Measurements from ENCODE around the gene SMAP2.

The SMAP2 gene

DNA sequence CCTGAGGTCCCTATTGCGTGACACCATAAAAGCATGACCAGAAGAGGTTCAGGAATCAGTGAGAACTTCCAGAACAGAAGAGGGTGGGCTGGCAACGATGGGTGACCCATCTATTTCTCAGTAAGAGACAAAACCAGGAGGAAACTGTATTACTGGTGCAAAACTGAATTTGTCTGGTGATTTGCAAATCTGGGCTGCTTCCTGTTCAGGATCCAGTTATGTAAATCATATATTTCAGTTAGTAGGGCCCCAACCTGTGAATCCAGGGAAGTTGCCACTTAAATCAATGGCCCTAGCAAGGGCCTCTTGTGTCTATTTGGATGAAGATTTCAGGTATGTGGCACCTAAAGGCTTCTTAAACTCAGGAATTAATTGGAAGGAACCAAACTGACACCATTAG is 23.1 kb upstream of the SMAP2 start:
- Histone ChIP-seq H3K27ac (ENCODE audit: low read depth, low read length) (no peak overlapping the region), H3K9ac (ENCODE audit: low read depth in 1 of 2, low read length in 2 of 2) (no peak overlapping the region), H3K9me3 (ENCODE audit: control insufficient read depth in 1 of 2, low read length in 2 of 2) (no peaks in the 10 kb centered on the region), H3K4me1 (ENCODE audit: control insufficient read depth in 1 of 2, insufficient read depth in 2 of 2, low read length in 2 of 2) (no peaks in the 10 kb centered on the region), H3K36me3 (ENCODE audit: control insufficient read depth in 1 of 2, insufficient read depth in 2 of 2, low read length in 2 of 2) (no peaks in the 10 kb centered on the region), H3K4me3 (ENCODE audit: low read depth in 1 of 2, low read length in 2 of 2) (no peak overlapping the region), H3K27me3 (ENCODE audit: control insufficient read depth in 1 of 2, insufficient read depth in 2 of 2, low read length in 2 of 2) (no peaks in the 10 kb centered on the region)

DNA sequence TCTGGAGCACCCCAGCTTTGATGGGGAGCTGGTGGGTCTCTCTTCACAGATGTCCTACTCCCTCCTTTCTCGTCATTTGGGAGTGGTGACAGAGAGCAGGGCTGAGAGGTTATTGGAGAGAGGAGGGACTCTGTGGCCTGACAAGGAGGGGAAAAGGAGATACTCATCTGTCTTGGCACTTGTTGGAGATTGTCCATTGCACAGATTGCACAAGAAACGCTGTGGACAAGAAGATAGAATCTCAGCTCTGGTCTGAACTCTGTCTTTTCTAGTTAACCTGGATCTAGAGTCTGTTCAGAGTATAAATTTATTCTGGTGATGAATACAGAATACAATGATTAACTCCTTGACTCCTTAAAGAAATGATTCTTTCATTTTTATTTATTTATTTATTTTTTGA is 22.4 kb upstream of the SMAP2 start:
- Histone ChIP-seq H3K4me1 (ENCODE audit: control insufficient read depth in 1 of 2, insufficient read depth in 2 of 2, low read length in 2 of 2) (no peaks in the 10 kb centered on the region), H3K36me3 (ENCODE audit: control insufficient read depth in 1 of 2, insufficient read depth in 2 of 2, low read length in 2 of 2) (no peaks in the 10 kb centered on the region), H3K27ac (ENCODE audit: low read depth, low read length) (no peak overlapping the region), H3K27me3 (ENCODE audit: control insufficient read depth in 1 of 2, insufficient read depth in 2 of 2, low read length in 2 of 2) (no peaks in the 10 kb centered on the region), H3K9me3 (ENCODE audit: control insufficient read depth in 1 of 2, low read length in 2 of 2) (no peaks in the 10 kb centered on the region), H3K9ac (ENCODE audit: low read depth in 1 of 2, low read length in 2 of 2) (no peak overlapping the region), H3K4me3 (ENCODE audit: low read depth in 1 of 2, low read length in 2 of 2) (no peak overlapping the region)

DNA sequence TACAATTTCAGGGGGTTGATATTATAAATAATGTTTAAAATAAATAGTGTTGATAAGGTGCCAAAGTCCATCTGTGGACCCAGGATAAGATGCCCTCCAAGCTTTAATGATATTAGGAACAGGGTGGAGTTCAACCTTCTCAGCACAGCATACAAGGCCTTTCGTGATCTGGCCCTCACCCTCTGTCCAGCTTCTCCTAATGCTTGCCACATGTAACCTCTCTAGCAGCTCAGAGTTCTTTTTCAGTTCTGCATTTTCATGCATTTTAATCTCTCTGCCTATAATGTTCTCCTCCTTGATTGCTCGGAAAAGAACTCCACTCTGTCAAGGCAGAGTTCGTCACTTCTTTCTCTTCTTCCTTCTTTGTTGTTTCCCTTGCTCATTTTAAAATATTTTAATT is 21.4 kb upstream of the SMAP2 start:
- H3K4me3 ChIP-seq (ENCODE audit: low read depth in 1 of 2, low read length in 2 of 2), result no peak overlapping the region
- H3K4me1 ChIP-seq (ENCODE audit: control insufficient read depth in 1 of 2, insufficient read depth in 2 of 2, low read length in 2 of 2), result no peaks in the 10 kb centered on the region
- H3K9ac ChIP-seq (ENCODE audit: low read depth in 1 of 2, low read length in 2 of 2), result no peak overlapping the region
- H3K36me3 ChIP-seq (ENCODE audit: control insufficient read depth in 1 of 2, insufficient read depth in 2 of 2, low read length in 2 of 2), result no peaks in the 10 kb centered on the region
- no peak overlapping the region for H3K27ac ChIP-seq (ENCODE audit: low read depth, low read length)
- H3K9me3 ChIP-seq (ENCODE audit: control insufficient read depth in 1 of 2, low read length in 2 of 2), result no peaks in the 10 kb centered on the region
- no peaks in the 10 kb centered on the region for H3K27me3 ChIP-seq (ENCODE audit: control insufficient read depth in 1 of 2, insufficient read depth in 2 of 2, low read length in 2 of 2)

DNA sequence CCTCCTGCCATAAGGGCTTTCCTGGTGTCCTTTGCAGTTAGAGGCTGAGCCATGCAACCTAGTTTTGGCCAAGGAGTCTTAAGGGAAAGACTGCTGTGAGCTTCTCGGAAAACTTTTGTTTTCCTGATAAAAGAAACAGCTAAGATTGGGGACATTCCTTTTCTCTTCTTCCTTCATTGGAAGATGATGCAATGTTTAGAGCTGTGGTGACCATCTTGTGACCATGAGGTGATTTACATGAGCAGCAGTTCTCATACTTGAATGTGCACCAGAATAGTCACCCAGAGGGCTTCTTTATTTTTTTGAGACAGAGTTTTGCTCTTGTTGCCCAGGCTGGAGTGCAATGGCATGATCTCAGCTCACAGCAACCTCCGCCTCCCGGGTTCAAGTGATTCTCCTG is 20.4 kb upstream of the SMAP2 start:
- Histone ChIP-seq H3K9ac (ENCODE audit: low read depth in 1 of 2, low read length in 2 of 2) (no peak overlapping the region), H3K4me1 (ENCODE audit: control insufficient read depth in 1 of 2, insufficient read depth in 2 of 2, low read length in 2 of 2) (no peaks in the 10 kb centered on the region), H3K4me3 (ENCODE audit: low read depth in 1 of 2, low read length in 2 of 2) (no peak overlapping the region), H3K27me3 (ENCODE audit: control insufficient read depth in 1 of 2, insufficient read depth in 2 of 2, low read length in 2 of 2) (no peaks in the 10 kb centered on the region), H3K27ac (ENCODE audit: low read depth, low read length) (no peak overlapping the region), H3K9me3 (ENCODE audit: control insufficient read depth in 1 of 2, low read length in 2 of 2) (no peaks in the 10 kb centered on the region), H3K36me3 (ENCODE audit: control insufficient read depth in 1 of 2, insufficient read depth in 2 of 2, low read length in 2 of 2) (no peaks in the 10 kb centered on the region)

DNA sequence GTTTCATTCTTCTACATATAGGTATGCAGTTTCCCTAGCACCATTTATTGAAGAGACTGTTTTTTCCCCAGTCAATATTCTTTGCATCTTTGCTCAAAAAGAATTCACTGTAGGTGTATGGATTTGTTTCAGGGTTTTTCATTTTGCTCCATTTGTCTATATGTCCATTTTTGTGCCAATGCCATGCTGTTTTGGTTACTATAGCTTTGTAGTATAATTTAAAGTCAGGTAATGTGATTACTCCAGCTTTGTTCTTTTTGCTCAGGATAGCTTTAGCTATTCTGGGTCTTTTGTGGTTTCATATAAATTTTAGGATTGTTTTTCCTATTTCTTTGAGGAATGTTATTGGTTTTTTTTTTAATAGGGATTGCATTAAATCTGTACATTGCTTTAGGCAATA is 15.9 kb upstream of the SMAP2 start:
- H3K36me3 ChIP-seq (ENCODE audit: control insufficient read depth in 1 of 2, insufficient read depth in 2 of 2, low read length in 2 of 2), result no peaks in the 10 kb centered on the region
- peaks cover 0 to 3% of the 10 kb centered on the region in 2 donors for H3K9me3 ChIP-seq (ENCODE audit: control insufficient read depth in 1 of 2, low read length in 2 of 2)
- H3K27me3 ChIP-seq (ENCODE audit: control insufficient read depth in 1 of 2, insufficient read depth in 2 of 2, low read length in 2 of 2), result peaks cover 0 to 4% of the 10 kb centered on the region in 2 donors
- H3K9ac ChIP-seq (ENCODE audit: low read depth in 1 of 2, low read length in 2 of 2), result no peak overlapping the region
- no peak overlapping the region for H3K27ac ChIP-seq (ENCODE audit: low read depth, low read length)
- no peaks in the 10 kb centered on the region for H3K4me1 ChIP-seq (ENCODE audit: control insufficient read depth in 1 of 2, insufficient read depth in 2 of 2, low read length in 2 of 2)
- no peak overlapping the region for H3K4me3 ChIP-seq (ENCODE audit: low read depth in 1 of 2, low read length in 2 of 2)

DNA sequence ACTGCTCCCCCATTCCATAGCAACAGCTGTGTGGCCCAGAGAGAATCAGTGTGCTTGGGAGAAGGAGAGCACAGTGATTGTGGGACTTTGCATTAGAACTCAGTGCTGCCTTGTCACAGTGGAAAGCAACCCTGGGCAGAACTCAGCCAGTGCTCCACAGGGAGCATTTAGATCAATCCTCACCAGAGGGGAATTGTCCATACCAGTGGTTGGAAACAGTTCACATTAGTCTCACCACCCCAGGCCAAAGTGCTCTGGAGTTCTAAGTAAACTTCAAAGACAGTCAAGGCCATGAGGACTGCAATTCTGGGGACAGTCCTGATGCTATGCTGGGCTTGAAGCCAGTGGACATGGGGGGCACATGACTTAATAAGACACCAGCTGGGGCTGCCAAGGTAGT is 12.9 kb upstream of the SMAP2 start:
- H3K4me3 ChIP-seq (ENCODE audit: low read depth in 1 of 2, low read length in 2 of 2), result no peak overlapping the region
- no peak overlapping the region for H3K27ac ChIP-seq (ENCODE audit: low read depth, low read length)
- H3K9me3 ChIP-seq (ENCODE audit: control insufficient read depth in 1 of 2, low read length in 2 of 2), result peaks cover 0 to 3% of the 10 kb centered on the region in 2 donors
- H3K27me3 ChIP-seq (ENCODE audit: control insufficient read depth in 1 of 2, insufficient read depth in 2 of 2, low read length in 2 of 2), result peaks cover 0 to 4% of the 10 kb centered on the region in 2 donors
- H3K4me1 ChIP-seq (ENCODE audit: control insufficient read depth in 1 of 2, insufficient read depth in 2 of 2, low read length in 2 of 2), result no peaks in the 10 kb centered on the region
- H3K36me3 ChIP-seq (ENCODE audit: control insufficient read depth in 1 of 2, insufficient read depth in 2 of 2, low read length in 2 of 2), result no peaks in the 10 kb centered on the region
- no peak overlapping the region for H3K9ac ChIP-seq (ENCODE audit: low read depth in 1 of 2, low read length in 2 of 2)

DNA sequence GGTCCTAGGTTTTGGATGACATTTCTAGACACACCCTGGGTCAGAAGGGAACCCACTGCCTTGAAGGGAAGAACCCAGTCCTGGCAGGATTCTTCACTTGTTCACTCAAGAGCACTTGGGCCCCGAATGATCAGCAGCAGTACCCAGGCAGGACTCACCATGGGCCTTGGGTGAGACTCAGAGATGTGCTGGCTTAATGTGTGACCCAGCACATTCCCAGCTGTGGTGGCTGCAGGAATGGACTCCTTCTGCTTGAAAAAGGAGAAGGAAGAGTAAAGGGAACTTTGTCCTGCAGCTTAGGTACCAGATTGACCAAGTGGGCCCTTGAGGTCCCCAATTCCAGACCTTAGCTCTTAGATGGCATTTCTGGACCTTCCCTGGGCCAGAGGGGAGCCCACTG is 12.3 kb upstream of the SMAP2 start:
- Histone ChIP-seq H3K27me3 (ENCODE audit: control insufficient read depth in 1 of 2, insufficient read depth in 2 of 2, low read length in 2 of 2) (peaks cover 0 to 4% of the 10 kb centered on the region in 2 donors), H3K27ac (ENCODE audit: low read depth, low read length) (no peak overlapping the region), H3K9ac (ENCODE audit: low read depth in 1 of 2, low read length in 2 of 2) (no peak overlapping the region), H3K4me3 (ENCODE audit: low read depth in 1 of 2, low read length in 2 of 2) (no peak overlapping the region), H3K36me3 (ENCODE audit: control insufficient read depth in 1 of 2, insufficient read depth in 2 of 2, low read length in 2 of 2) (no peaks in the 10 kb centered on the region), H3K4me1 (ENCODE audit: control insufficient read depth in 1 of 2, insufficient read depth in 2 of 2, low read length in 2 of 2) (no peaks in the 10 kb centered on the region), H3K9me3 (ENCODE audit: control insufficient read depth in 1 of 2, low read length in 2 of 2) (peaks cover 0 to 3% of the 10 kb centered on the region in 2 donors)

DNA sequence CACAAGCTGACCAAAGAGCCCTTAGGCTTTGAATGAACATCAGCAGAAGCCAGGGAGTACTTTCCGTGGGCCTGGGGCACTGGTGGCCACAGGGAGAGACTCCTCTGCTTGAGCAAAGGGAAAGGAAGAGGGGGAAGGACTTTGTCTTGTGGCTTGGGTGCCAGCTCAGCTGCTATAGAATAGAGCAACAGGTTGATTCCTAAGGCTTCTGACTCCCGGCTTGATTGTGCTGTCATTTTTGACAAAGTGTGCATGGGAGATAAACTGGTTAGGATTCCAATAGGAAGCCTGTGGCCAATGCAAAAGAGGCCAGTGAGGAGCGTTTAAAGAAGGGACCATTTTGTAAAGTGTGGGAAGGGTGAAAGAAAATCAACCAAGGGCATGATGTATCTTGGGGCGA is 11.9 kb upstream of the SMAP2 start:
- H3K4me3 ChIP-seq (ENCODE audit: low read depth in 1 of 2, low read length in 2 of 2), result no peak overlapping the region
- no peak overlapping the region for H3K27ac ChIP-seq (ENCODE audit: low read depth, low read length)

DNA sequence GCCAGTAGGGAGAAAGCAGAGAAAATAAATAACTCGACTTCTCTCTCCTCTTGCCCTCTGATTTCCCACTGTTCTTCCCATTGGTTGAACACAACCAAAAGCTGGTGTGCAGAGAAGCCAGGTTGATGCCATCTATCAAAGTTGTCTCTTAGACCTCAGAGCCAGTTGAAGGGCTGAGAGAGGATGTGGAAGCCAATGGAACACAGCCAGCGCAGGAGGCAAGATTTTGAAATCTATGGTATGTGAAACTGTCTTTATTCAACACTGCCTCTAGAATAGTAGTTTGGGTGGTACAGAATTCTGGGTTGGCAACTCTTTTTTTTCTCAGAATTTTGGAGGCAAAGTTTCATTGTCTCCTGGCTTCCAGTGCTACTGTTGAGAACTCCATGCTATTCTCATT is 11.3 kb upstream of the SMAP2 start:
- no peak overlapping the region for H3K4me3 ChIP-seq (ENCODE audit: low read depth in 1 of 2, low read length in 2 of 2)
- no peaks in the 10 kb centered on the region for H3K36me3 ChIP-seq (ENCODE audit: control insufficient read depth in 1 of 2, insufficient read depth in 2 of 2, low read length in 2 of 2)
- no peak overlapping the region for H3K27ac ChIP-seq (ENCODE audit: low read depth, low read length)
- no peaks in the 10 kb centered on the region for H3K4me1 ChIP-seq (ENCODE audit: control insufficient read depth in 1 of 2, insufficient read depth in 2 of 2, low read length in 2 of 2)
- peaks cover 0 to 4% of the 10 kb centered on the region in 2 donors for H3K27me3 ChIP-seq (ENCODE audit: control insufficient read depth in 1 of 2, insufficient read depth in 2 of 2, low read length in 2 of 2)
- no peak overlapping the region for H3K9ac ChIP-seq (ENCODE audit: low read depth in 1 of 2, low read length in 2 of 2)
- peaks cover 0 to 3% of the 10 kb centered on the region in 2 donors for H3K9me3 ChIP-seq (ENCODE audit: control insufficient read depth in 1 of 2, low read length in 2 of 2)

More for the DNA sequence above, 11.9 kb upstream of the SMAP2 start:
- H3K27me3 ChIP-seq (ENCODE audit: control insufficient read depth in 1 of 2, insufficient read depth in 2 of 2, low read length in 2 of 2), result peaks cover 0 to 4% of the 10 kb centered on the region in 2 donors
- H3K9me3 ChIP-seq (ENCODE audit: control insufficient read depth in 1 of 2, low read length in 2 of 2), result peaks cover 0 to 3% of the 10 kb centered on the region in 2 donors
- H3K9ac ChIP-seq (ENCODE audit: low read depth in 1 of 2, low read length in 2 of 2), result no peak overlapping the region
- no peaks in the 10 kb centered on the region for H3K4me1 ChIP-seq (ENCODE audit: control insufficient read depth in 1 of 2, insufficient read depth in 2 of 2, low read length in 2 of 2)
- H3K36me3 ChIP-seq (ENCODE audit: control insufficient read depth in 1 of 2, insufficient read depth in 2 of 2, low read length in 2 of 2), result no peaks in the 10 kb centered on the region

DNA sequence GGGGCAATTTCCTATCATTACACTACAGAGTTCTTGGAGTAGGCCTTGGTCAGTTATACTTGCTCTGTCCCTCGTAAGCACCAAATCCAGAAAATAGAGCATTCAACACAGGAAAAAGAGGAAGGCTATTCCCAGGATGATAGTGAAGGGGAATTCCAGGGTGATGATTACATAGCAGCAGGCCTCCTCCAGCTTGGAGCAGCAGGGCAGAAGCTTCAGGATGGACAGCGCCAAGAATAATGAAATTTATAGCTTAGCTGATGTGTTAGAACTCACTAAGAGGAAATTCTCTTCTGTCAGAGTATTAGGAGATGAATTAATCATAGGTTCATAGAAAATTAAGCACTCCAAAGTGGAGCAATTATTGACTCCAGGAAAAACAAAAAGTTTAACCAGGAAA is 10.8 kb upstream of the SMAP2 start:
- no peak overlapping the region for H3K27ac ChIP-seq (ENCODE audit: low read depth, low read length)
- H3K9ac ChIP-seq (ENCODE audit: low read depth in 1 of 2, low read length in 2 of 2), result no peak overlapping the region
- peaks cover 0 to 4% of the 10 kb centered on the region in 2 donors for H3K27me3 ChIP-seq (ENCODE audit: control insufficient read depth in 1 of 2, insufficient read depth in 2 of 2, low read length in 2 of 2)
- peaks cover 0 to 3% of the 10 kb centered on the region in 2 donors for H3K9me3 ChIP-seq (ENCODE audit: control insufficient read depth in 1 of 2, low read length in 2 of 2)
- no peaks in the 10 kb centered on the region for H3K4me1 ChIP-seq (ENCODE audit: control insufficient read depth in 1 of 2, insufficient read depth in 2 of 2, low read length in 2 of 2)
- no peak overlapping the region for H3K4me3 ChIP-seq (ENCODE audit: low read depth in 1 of 2, low read length in 2 of 2)
- no peaks in the 10 kb centered on the region for H3K36me3 ChIP-seq (ENCODE audit: control insufficient read depth in 1 of 2, insufficient read depth in 2 of 2, low read length in 2 of 2)

DNA sequence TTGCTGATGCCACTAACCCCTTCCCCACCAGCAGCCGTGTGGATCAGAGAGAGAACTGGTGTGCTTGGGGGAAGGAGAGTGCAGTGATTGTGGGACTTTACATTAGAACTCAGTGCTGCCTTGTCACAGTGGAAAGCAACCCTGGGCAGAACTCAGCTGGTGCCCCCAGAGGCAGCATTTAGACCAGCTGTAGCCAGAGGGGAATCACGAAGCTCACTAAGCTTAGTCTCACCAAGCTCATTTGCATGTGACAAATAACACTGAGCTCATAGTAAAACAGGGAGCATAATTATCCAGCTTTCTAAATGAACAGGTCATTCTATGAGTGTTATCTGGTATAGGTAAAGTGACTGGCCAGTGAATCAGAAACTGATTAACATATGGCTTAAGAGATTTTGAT is 9.8 kb upstream of the SMAP2 start:
- no peak overlapping the region for H3K27ac ChIP-seq (ENCODE audit: low read depth, low read length)
- no peaks in the 10 kb centered on the region for H3K4me1 ChIP-seq (ENCODE audit: control insufficient read depth in 1 of 2, insufficient read depth in 2 of 2, low read length in 2 of 2)
- H3K9ac ChIP-seq (ENCODE audit: low read depth in 1 of 2, low read length in 2 of 2), result no peak overlapping the region
- H3K9me3 ChIP-seq (ENCODE audit: control insufficient read depth in 1 of 2, low read length in 2 of 2), result peaks cover 0 to 3% of the 10 kb centered on the region in 2 donors
- peaks cover 0 to 4% of the 10 kb centered on the region in 2 donors for H3K27me3 ChIP-seq (ENCODE audit: control insufficient read depth in 1 of 2, insufficient read depth in 2 of 2, low read length in 2 of 2)
- no peaks in the 10 kb centered on the region for H3K36me3 ChIP-seq (ENCODE audit: control insufficient read depth in 1 of 2, insufficient read depth in 2 of 2, low read length in 2 of 2)
- no peak overlapping the region for H3K4me3 ChIP-seq (ENCODE audit: low read depth in 1 of 2, low read length in 2 of 2)
